ENCODE measurements around the gene CHAD. TPM values are rescaled to one million over a fixed set of nuclear protein-coding genes. Genes with fewer than 3 reads are reported as not detected.

CHAD gene
- total RNA-seq, 1 experiment from 2014 or later: 0.57 TPM

GRCh38 chr17:50467855-50468303 is 801 bp downstream of the CHAD start:
- H3K4me2 ChIP-seq (ENCODE audit: insufficient read depth, insufficient read length, low read length): no peak overlapping the region
- H3K79me1 ChIP-seq (ENCODE audit: insufficient read depth, low read depth, low read length, poor library complexity, severe bottlenecking): no peaks in the 10 kb centered on the region
- H3K4me3 Mint-ChIP-seq: peak overlapping the region; percentile 49 to 79
- H3K27me3 Mint-ChIP-seq (ENCODE audit: low read depth): peaks cover 38% of the 10 kb centered on the region
- no peak overlapping the region for H2BK12ac ChIP-seq (ENCODE audit: insufficient read length, low read depth, low read length)
- no peak overlapping the region for H3K4ac ChIP-seq (ENCODE audit: low read depth, low read length)
- H3K4me1 Mint-ChIP-seq: peaks cover 16 to 28% of the 10 kb centered on the region in 2 experiments
- no peak overlapping the region for H2BK120ac ChIP-seq (ENCODE audit: low read depth, low read length, poor library complexity, severe bottlenecking)
- H2BK15ac ChIP-seq (ENCODE audit: low read depth, low read length): no peak overlapping the region
- no peak overlapping the region for H2AFZ ChIP-seq (ENCODE audit: low read length)
- DNase-seq: no peak
- H3K9ac ChIP-seq (ENCODE audit: extremely low read depth, insufficient read length, low read length): no peak overlapping the region
- H3K27ac Mint-ChIP-seq: no peak overlapping the region
- H3K18ac ChIP-seq (ENCODE audit: insufficient read length, low read depth, low read length): no peak overlapping the region
- no peak overlapping the region for H4K8ac ChIP-seq (replicated peaks; ENCODE audit: insufficient read length, low read depth, low read length)
- H3T11ph ChIP-seq (ENCODE audit: low read length): no peak overlapping the region
- H3K27ac ChIP-seq (ENCODE audit: insufficient read length, low read depth, low read length): no peak overlapping the region
- peaks cover 2% of the 10 kb centered on the region for H3K23me2 ChIP-seq (ENCODE audit: insufficient read length, low read depth, low read length, poor library complexity, severe bottlenecking)
- H3K14ac ChIP-seq (ENCODE audit: insufficient read depth, low read length): no peak overlapping the region
- H3K23ac ChIP-seq (ENCODE audit: insufficient read length, low read depth, low read length): no peak overlapping the region
- TF ChIP-seq, protein P1, sequence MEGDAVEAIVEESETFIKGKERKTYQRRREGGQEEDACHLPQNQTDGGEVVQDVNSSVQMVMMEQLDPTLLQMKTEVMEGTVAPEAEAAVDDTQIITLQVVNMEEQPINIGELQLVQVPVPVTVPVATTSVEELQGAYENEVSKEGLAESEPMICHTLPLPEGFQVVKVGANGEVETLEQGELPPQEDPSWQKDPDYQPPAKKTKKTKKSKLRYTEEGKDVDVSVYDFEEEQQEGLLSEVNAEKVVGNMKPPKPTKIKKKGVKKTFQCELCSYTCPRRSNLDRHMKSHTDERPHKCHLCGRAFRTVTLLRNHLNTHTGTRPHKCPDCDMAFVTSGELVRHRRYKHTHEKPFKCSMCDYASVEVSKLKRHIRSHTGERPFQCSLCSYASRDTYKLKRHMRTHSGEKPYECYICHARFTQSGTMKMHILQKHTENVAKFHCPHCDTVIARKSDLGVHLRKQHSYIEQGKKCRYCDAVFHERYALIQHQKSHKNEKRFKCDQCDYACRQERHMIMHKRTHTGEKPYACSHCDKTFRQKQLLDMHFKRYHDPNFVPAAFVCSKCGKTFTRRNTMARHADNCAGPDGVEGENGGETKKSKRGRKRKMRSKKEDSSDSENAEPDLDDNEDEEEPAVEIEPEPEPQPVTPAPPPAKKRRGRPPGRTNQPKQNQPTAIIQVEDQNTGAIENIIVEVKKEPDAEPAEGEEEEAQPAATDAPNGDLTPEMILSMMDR (conservative IDR thresholded peaks at IDR 0.05): no peak
- H2BK5ac ChIP-seq (ENCODE audit: insufficient read length, low read length): no peak overlapping the region
- H4K91ac ChIP-seq (ENCODE audit: insufficient read length, low read depth, low read length): no peak overlapping the region
- no peaks in the 10 kb centered on the region for H3K79me2 ChIP-seq (ENCODE audit: insufficient read depth, low read length)
- no CpG with 5 or more reads among the region's 13 CpGs for WGBS (ENCODE audit: extremely low coverage, insufficient read length, low lambda C conversion rate)
- H4K5ac ChIP-seq (ENCODE audit: insufficient read length, low read depth, low read length): no peak overlapping the region
- H3K56ac ChIP-seq (ENCODE audit: insufficient read length, low read depth, low read length): no peak overlapping the region
- peaks cover 3% of the 10 kb centered on the region; the same call in 1 of the 2 replicates for H3K4me1 ChIP-seq (ENCODE audit: insufficient read depth, low read length)
- H3K9me3 Mint-ChIP-seq: no peaks in the 10 kb centered on the region
- no peaks in the 10 kb centered on the region for H4K20me1 ChIP-seq (ENCODE audit: control insufficient read depth, insufficient read depth, insufficient read length)
- peaks cover 12% of the 10 kb centered on the region; the same call in 1 of the 2 replicates for H3K27me3 ChIP-seq (ENCODE audit: insufficient read depth, low read length)
- no peaks in the 10 kb centered on the region for H3K9me3 ChIP-seq (ENCODE audit: control insufficient read depth, low read depth, low read length)
- H2BK20ac ChIP-seq (ENCODE audit: low read depth, low read length, poor library complexity, severe bottlenecking): no peak overlapping the region
- H3K36me3 Mint-ChIP-seq (ENCODE audit: insufficient read depth in 1 of 3, low read depth in 3 of 3): peaks cover 0 to 4% (median 2%) of the 10 kb centered on the region in 3 experiments; a peak in 5 of 7 replicates
- H2AK5ac ChIP-seq (ENCODE audit: insufficient read length, low read length): no peak overlapping the region

All from H9 (cell line).